HPDE6-E6E7 (cell line): ENCODE measurements around the gene TAOK1.
A peak's percentile ranks its signal among the peaks of the same experiment; 100 is the strongest.

Experiments
- DNase-seq: peaks from one replicate; pipeline ENCODE4 v3.0.0; 2011; ENCODE audit warnings: missing footprints; ENCODE audit errors: extremely low spot score

The TAOK1 gene

DNA sequence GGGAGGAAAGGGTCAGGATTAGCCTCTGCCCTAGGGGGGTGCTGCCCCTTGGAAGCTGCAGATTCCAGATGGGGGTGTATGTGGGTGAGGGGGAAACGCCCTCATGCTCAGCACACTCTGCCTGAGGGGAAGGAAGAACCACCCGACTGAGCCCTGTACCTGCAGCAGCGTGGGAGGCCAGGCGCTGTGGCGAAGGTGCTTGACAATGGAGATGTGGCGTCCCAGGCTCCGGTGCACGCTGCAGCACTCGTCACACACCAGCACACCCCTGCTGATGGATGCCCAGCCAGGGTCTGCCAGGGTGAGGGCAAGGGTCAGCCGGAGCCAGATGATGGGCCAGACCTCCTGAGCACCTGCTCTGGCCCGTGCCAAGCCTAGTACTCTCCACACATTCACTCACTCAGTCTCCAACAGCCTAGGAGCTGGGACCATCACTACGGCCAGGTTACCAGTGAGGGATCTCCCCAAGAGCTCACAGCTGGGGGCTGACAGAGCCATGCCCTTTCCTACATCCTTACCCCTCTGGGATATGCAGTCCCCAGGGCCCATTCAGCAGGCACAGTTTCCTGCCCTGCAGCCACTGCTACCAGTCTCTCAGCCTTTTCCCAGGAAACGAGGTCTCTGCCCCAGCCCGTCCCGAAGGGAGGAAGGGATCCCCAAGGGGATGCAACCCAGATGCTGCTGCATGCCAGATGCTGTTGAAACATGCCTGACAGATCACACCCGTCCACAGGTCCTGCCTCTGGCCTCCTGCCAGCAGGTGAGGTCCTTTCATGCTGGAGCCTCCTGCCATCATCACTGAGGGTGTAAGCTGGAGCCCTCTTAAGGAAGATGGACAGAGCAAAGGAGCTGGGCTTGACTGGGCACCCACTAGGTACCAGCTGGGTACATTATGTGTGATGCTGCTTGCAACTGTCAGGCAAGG, 193.4 kb downstream of the TAOK1 start:
- peak; percentile 80 for DNase-seq

DNA sequence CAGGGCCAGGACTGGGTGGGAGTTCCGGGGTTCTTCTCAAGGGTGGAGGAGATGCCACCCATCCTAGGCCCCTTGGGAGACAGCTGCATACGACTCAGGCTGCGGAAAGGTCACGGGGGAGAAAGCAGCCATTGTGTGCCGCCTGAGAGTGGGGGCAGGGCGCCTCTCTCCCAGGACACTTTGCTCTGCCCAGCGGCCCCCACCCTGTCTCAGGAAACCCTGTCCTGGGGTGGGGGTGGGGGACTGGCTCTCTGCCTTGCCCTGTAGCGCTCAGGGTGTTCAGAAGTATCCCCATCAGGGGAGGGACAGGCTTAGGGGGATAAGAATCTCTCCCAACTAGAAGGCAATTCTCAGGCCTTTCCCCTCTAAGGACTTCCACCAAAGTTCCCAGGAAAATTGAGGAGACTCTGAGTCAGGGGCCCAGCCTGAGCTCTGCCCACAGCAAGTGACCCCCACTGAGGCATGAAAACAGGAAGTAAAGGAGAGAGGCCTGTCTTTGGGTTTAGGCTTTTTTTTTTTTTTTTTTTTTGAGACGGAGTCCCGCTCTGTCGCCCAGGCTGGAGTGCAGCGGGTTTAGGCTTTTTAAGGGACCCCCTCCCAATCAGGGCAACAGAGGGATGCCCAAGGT, 194.4 kb downstream of the TAOK1 start:
- no peak for DNase-seq

DNA sequence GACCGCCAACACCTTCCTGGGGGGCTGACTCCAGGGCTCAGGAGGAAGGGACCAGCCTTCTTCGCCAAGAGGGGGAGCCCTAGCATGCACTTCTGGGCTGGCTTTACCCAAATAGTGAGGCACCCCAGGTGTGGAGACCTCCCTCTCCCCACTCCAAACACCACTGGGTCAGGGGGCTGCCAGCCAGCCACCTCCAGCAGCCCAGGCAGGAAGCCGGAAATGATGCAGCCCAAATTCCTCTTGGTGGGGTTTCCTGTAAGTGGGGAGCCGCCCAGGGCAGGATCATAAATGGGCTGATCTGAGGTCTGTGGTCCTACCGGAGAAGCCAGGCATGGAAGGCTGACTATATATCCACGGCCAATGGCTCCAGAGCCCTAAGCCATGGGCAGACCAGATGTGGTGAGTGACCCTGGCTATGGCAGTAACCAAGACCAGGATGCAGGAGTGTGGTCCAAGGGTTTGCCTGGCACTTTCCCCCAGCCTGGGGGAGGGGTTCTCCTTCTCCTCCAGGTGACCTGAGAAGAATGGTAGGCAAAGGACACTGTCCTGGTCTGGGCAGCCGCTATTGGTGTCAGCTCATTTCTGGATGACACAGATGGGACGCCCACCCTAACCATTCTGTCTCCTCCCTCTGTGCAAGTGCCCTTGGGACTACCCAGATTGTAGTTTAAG, 195.1 kb downstream of the TAOK1 start:
- no peak for DNase-seq

DNA sequence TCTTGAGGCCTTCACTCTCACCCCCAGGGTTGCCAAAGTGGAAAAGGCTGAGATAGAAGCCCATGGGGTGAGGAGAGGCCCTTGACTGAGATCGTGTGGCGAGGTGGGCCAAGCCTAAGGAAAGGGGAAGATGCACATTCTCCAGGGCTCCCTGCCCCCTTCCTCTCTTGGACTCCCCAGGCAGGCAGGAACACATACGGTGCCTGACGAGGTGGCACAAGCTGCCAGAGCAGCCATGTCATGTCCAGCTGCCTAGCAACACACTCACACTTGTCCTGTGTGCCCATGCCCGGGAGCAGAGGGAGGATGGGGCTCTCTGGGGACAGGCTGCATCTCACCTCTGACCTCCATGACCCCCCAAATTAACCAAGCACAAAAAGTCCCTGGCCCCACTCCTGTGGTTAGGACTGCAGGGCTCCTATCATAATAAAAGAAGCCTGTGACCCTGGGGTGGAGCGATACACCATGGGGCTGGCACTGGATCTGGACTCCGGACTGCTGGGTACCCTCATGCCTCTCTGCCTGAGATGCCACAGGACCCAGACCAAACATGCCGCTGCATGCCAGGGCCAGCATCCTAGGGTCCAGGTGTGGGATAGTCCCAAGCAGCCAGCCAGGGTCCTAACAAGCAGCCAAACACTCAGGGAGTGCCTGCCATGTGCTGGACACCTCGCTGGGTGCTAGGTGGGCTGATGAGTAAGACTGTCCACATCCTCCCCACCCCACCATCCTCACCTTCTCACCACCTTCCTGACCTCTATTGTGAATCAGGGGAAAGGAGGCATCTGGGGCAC, 196.7 kb downstream of the TAOK1 start:
- DNase-seq = no peak

DNA sequence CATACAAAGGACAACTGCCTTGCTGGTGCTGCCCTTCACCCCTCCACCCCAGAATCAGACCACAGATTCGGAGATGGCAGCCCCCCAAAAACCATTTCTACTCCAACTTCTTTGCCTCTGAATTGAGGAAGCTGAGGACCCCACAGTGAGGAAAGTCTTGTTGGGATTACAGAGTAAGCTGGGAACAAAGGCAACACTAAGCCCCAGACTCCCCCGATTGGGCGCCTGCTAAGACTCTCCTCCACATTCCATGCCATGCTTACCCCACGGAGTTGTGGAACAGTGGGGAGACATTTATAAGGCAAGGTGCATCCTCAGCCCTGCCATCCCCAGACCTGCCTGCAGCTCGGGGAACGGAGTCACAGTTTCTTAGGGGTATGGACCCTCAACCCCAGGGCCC, 197.4 kb downstream of the TAOK1 start:
- DNase-seq = no peak

DNA sequence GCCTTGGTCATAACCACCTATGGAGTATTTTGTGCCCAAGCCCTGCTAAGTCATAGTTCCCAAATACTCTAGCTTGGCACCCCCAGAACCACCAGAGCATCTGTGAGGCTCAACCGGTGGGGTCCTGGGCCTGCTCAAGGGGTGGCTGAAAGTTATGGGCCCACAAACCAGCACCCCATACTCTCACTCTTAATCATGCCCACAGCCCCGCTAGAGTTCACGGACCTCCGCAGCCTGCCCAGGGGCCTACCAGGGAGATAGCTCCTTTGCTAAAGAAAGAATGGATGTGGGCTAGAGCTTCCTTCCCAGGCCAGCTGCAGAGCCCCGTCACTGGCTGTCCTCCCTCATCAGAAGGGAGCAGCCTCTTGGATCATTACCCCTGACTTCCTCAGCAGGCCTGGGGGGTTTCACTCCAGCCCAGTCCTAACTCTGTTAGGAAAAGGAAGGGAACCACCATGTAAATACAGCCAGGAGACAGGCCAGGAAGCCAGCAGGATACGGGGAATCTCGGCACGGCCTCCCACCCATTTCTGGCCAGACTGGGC, 197.9 kb downstream of the TAOK1 start:
- DNase-seq = no peak

DNA sequence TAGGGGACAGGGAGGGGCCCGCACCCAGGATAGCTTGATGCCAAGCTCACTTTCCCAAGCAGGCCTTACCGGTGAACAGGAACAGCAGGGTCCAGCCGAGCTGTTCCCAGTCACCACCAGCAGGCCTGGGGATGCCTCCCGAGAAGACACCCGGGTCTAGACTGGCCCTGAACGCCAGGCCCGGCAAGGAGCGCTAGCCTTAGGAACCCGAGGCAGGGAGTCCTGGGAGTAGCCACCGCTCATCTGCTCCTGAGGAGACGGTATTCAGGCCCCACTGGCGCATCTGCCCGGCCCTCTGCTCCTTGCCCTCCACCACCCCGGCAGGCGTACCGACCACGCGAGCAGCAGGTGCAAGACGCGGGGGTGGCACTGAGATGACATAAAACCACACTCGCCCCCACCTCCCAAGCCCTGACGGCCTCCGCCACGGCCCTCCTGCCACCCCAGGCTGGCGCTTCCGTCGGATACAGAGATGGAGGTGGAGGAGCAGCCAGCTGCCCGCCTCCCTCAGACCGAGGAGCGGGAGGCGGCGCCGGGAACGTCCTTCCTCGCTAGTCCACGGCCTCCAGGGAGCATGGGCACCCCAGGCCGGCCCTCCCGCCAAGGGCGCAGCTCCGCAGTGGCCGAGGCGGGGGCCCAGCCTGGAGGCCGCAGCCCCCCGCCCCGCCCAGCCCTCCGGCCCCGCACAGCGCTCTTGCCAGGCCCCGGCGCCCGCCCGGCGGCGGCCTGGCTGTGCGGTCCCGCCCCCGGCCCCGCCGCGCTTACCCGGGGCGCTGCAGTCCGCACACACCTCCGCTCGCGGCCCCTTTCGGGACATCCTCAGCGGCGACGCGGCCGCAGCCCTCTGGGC, 198.6 kb downstream of the TAOK1 start:
- DNase-seq = no peak

DNA sequence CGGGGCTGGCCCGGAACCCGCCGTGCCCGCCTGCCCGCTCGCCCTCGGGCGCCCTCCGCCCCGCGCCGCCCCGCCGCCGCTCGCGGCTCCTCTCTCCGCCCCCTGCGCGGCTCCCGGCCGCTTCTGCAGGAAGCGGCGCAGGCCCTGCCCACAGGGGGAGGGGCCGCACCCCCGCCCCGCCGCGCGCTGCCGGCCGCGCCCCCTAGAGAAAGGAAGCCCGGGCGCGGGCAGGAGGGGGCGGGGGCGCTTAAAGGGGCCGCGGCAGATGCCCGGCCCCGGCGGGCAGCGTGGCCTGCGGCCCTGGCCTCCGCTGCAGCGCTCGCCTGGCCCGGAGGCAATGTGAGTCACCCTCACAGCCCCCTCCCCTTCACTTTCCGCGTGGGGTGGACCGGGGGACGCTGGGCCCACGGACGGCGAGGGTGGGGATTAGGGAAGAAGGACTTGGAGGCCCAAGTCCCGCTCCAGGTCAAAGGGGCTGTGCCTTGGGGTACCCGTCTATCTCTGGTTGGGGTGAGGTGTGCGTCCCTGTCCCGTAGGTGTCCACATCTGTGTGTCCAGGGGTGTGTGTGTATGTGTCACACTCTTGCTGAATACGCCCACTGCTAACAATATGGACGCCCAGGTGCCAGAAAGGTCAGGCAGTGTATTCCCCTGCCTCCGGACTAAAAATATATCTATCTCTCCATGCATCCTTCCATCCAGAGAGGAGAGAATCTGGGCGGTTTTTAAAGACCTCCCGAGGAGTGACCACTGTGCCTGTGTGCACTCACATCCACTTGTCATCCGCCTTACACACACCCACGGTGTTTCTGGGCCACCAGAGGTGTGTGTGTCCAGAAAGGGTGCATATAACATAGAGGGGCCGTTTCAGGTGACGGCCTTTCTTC, 199.6 kb downstream of the TAOK1 start, which contains the start of gene GIT1:
TSS of gene GIT1 (minus strand) at position 125 of the 887 bp plus-strand sequence. CDS start 270 bp downstream, outside the sequence.
- peak; percentile 86 for DNase-seq

DNA sequence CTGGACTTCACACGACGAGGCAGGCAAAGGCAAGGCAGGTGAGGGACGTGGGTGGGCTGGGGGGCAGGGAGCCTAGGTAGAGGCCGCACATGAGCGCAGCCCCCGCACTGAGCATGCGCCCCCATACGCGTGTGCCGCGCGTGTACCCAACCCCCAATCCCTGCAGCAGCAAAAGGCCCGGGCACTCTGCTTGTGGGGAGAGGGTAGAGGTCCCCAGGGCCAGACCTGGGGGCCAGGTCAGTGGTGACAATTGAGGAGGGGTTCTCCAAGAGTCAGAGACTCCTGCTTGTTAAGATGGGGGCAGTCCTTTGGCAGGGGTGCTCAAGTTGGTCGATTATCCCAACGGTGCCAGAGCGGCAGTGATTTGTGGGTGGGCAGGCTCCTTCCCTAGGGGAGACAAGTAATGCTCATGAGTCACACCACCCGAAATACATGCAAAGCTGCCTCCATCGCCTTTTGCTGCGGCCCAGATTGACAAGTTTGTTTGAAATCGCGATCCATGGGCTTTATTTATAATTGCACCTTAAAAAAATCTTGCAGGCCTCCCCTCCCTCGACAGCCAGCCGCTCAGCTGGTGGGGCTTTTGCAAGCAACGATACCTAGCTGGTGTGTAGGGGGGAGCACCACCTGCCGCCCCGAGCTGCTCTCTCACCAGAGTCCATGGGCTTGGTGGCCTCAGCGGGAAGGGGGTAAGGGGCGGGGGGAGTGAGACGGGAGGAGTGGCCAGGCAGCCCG, 200.4 kb downstream of the TAOK1 start:
- DNase-seq = no peak

DNA sequence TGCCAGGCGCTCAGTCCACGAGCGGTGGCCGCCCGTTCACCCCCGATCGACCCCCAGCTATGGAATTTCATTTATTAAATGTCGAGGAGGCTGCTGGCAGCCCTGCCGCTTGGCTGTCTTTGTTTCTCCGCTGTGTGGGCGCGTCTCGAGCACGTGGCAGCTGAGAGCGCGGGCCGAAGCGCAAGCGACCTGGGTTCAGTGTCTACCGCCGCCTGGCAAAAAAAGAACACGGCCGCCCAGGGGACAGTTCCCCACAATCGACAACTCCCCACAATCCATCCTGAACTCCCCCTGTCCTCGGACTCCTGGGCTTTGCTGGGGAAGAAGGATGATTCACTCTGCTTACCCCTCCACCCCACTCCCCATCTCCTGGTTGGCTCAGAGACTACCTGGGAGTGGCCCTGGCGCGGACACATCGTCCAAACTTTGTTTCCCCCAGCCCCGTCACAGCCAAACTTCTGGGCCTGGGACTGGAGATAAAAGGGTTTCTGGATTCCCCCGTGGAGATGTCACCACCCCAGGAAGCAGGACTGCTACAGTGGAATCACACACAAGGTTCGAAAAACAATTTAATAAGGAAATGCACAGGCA, 201.1 kb downstream of the TAOK1 start:
- DNase-seq = no peak

DNA sequence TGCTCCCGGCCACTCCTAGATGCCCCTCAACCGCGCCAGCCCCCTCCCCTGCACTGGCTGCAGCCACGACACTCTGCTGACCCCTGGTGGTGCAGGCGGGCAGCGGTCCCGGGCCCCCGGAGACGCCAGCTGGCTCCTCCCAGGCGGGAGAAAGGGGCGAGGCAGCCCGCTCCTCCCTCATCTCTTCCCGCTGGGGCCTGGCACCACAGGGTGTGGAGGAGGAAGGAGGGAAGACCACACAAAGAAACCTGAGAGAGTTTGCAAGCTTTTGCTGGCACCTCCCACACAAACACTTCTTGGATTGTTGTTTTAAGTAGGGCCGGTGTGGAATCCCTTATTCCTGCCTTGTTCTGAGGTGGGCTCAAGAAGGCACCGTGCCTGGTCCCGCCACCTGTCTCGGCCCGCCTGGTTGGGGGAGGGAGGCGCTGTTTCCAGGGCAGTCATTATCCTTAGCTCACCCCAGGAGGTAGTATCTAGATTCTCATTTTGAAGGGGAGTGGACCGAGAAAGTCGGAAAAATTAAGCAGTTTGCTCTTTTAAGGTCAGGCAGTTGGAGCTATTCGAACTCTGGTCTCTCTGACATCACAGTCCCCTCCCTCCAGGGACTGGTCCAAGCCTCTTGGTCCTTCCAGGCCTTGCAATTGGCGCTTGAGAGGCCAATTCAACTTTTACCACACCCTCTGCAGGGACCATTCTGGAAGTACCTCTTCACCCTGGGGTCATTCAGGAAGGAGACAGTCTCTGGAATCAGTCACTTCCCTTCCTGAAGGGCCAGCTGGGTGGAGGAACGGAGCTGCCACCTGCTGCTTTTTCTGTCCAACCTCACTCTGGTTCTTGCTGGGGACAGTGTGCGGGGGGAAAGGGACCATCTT, 201.8 kb downstream of the TAOK1 start:
- no peak for DNase-seq

DNA sequence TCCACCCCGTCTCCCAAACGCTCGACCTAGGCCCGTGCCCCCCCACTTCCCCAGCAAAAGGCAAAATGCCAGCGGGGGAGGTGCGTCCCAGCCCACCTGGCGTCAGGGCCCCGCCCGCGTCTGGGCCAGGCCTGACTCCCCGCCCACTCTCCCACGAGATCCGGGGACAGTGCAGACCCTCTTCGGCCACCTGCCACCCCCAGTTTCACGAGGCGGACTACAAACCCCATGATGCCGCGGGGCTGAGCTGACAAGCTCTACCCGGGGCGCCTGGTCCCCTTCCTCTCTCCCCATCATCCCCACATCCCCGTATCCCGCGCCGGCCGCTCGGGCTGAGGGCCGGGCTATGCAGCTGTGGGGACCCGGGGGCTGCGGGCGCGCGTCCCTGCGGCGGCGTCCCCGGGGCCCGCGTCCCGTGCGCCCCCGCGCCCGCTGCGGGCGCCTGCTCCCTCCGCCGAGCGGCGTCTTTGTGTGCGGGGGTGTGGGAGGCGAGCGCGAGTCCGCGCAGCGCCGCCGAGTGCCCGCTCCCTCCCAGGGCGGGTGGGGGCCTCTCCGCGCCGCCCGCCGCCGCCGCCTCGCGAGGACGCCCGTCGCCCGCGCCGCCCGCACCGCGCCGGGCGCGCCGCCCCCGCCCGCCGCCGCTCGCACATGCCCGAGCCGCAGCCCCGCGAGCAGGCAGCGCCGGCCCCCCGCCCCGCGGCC, 202.8 kb downstream of the TAOK1 start, which contains the start of gene ANKRD13B:
TSS of gene ANKRD13B (plus strand) at position 283 of the 702 bp plus-strand sequence. CDS start 490 bp downstream, outside the sequence.
- no peak for DNase-seq

DNA sequence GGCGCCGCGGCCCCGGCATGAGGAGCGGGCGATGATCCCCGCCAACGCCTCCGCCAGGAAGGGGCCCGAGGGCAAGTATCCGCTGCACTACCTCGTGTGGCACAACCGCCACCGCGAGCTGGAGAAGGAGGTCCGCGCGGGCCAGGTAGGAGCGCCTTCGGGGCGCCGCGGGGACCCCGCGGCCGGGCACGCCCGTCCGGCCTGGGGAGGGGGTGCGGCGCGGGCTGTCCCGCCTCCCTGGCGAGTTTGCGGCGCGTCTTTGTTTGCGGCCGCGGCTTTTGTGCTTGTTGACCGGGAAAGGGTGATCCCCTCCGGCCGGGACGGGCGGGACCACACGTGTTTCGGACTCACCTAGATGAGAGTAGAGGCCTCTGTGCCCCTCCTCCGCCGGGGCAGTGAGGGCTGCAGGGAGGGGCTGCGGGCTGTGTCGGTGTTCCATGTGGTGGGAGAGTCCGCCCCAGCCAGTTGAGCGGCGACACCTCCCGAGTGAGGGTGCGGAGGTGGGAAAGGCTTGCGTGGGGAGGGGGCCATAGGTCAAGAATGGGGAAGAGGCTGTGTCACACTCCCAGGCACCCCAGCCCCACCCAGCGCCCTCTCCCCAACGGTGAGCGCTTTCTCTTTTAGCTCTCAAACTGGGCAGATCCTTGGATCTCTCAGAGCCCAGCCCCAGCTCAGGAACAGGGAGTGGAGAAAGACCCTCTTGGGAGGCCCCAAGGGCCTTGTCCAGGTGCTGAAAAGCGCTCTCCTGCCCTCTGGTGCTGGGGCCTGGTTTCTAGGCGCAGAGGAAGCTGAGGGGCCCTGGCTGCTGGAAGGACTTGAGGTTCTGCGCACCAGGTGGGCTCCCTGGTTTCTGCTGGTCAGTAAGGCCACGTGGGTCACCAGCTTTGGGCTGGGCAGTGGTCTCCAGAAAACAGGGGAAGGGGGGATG, 203.7 kb downstream of the TAOK1 start:
- no peak for DNase-seq

DNA sequence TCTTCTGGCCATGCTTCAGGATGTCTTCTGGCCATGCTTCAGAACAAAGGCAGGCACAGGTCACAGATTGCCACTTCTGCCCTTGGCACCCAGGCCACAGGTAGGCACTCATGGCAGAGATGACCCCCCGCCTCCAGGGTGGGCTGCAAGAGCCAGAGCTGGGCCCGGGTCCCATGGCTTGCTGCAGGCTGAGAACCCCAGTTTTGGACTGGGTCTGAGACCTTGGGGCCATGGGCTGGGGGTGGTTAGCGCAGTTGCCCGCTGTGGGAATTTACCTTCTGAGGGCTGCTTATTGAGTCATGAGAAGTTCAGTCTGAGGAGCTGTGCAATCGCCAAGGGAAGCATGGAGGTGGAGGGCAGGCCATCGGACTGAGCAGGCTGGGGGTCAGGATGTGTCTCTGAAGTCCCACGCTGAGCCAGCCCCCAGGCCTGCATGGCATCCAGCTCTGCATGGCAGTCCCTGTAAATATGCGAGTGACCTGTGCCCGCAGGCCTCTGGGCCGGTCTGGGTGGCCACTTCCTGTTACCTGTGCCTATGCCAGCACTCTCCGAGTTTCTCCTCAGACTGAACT, 204.4 kb downstream of the TAOK1 start:
- no peak for DNase-seq
